Tibial artery (tissue), 4 donors: ENCODE measurements around the gene JMJD1C.

Source experiments
- DNase-seq, 2 donors: peaks; one replicate each; pipeline ENCODE4 v3.0.0-alpha.2; 2019
- H3K27ac ChIP-seq, 2 donors: fragments of 200-600 bp; sonication (generic) in 1 of 2; 1 replicate in 1 of 2; 2 replicates in 1 of 2; pipeline ENCODE4 v1.5.1; 2018 to 2019; ENCODE audit warnings: mild to moderate bottlenecking in 1 of 2
- H3K27me3 ChIP-seq, 2 donors: fragments of 200-600 bp; sonication (generic) in 1 of 2; one replicate each; pipeline versions ENCODE4 v1.5.1 to v1.6.0; 2016 to 2019
- H3K36me3 ChIP-seq, 3 donors: fragments of 200-600 bp; sonication (generic) in 2 of 3; one replicate each; pipeline ENCODE4 v1.5.1; 2016 to 2019; ENCODE audit warnings: mild to moderate bottlenecking in 2 of 3
- H3K4me1 ChIP-seq, 4 donors: fragments of 200-600 bp; sonication (generic) in 2 of 4; 1 replicate in 3 of 4; 2 replicates in 1 of 4; pipeline ENCODE4 v1.5.1; 2016 to 2019
- H3K4me3 ChIP-seq, 2 donors: fragments of 200-600 bp; sonication (generic) in 1 of 2; 1 replicate in 1 of 2; 2 replicates in 1 of 2; pipeline ENCODE4 v1.5.1; 2018 to 2019; ENCODE audit warnings: mild to moderate bottlenecking in 2 of 2
- H3K9me3 ChIP-seq, 3 donors: fragments of 200-600 bp; sonication (generic) in 1 of 3; one replicate each; pipeline ENCODE4 v1.5.1; 2016 to 2019
- CTCF ChIP-seq, 2 experiments: fragments of 200-600 bp in 1 of 2; fragments of 450-650 bp in 1 of 2; IDR thresholded peaks; one replicate each; pipeline ENCODE4 v1.5.1; 2017 to 2019; ENCODE audit warnings: antibody characterized with exemption in 2 of 2, mild to moderate bottlenecking in 1 of 2, moderate library complexity in 1 of 2
- intact Hi-C: fragments of 100-400 bp; cut with DNase I; formaldehyde crosslinking; loops from one replicate; pipeline ENCODE4 v1.15.0; 2023; ENCODE audit warnings: low total_unique reads

JMJD1C gene

GRCh38 chr10:63283093-63283492 is 182.7 kb downstream of the JMJD1C start:
- intact Hi-C loops: no loop called here
- no peak for TF ChIP-seq CTCF (IDR thresholded peaks at IDR 0.05)
- H3K4me1 ChIP-seq: peaks cover 0 to 10% (median 3%) of the 10 kb centered on the region in 4 donors
- DNase-seq: no peak
- H3K9me3 ChIP-seq: no peaks in the 10 kb centered on the region
- H3K27me3 ChIP-seq: no peaks in the 10 kb centered on the region
- no peak overlapping the region for H3K4me3 ChIP-seq
- no peaks in the 10 kb centered on the region for H3K36me3 ChIP-seq
- no peak overlapping the region for H3K27ac ChIP-seq

DNA sequence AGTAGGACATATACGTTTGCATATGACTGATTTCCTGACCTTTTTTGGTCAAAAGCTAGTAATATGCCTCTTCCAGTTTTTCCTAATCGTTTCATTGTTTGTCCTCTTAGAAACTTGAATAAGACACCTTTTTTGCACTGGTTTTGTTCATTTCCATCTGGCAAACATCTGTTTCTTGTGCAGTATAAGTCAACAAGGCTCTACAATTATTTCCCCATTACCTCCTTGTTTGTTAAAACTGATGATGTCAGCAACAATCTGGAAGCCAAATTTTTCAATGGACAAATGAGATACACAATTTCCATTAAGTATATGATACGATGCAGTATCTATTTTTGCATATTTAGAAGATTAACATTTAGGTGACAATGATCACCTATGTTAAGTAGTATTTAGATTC is 183.8 kb downstream of the JMJD1C start:
- Histone ChIP-seq H3K9me3 (no peaks in the 10 kb centered on the region), H3K36me3 (no peaks in the 10 kb centered on the region), H3K4me1 (peaks cover 0 to 10% (median 3%) of the 10 kb centered on the region in 4 donors), H3K27ac (no peak overlapping the region), H3K27me3 (no peaks in the 10 kb centered on the region), H3K4me3 (no peak overlapping the region)
- intact Hi-C loops: no loop called here
- no peak for TF ChIP-seq CTCF (IDR thresholded peaks at IDR 0.05)
- no peak for DNase-seq

- H3K4me1 ChIP-seq: peaks cover 0 to under 1% (median 0%) of the 10 kb centered on the region in 4 donors
- intact Hi-C loops: no loop called here
- no peaks in the 10 kb centered on the region for H3K9me3 ChIP-seq
- H3K36me3 ChIP-seq: no peaks in the 10 kb centered on the region
- DNase-seq: no peak
- no peak for TF ChIP-seq CTCF (IDR thresholded peaks at IDR 0.05)
- H3K4me3 ChIP-seq: no peak overlapping the region
- no peak overlapping the region for H3K27ac ChIP-seq
- no peaks in the 10 kb centered on the region for H3K27me3 ChIP-seq
Observed at GRCh38 chr10:63280386-63280785, 185.4 kb downstream of the JMJD1C start.

- no peak overlapping the region for H3K4me3 ChIP-seq
- intact Hi-C loops: no loop called here
- no peaks in the 10 kb centered on the region for H3K36me3 ChIP-seq
Observed at GRCh38 chr10:63275094-63275493, 190.7 kb downstream of the JMJD1C start.

GRCh38 chr10:63273577-63273976 is 192.2 kb downstream of the JMJD1C start:
- peak overlapping the region in 1 of 2 donors; percentile 4 for H3K27ac ChIP-seq
- no peak for TF ChIP-seq CTCF (IDR thresholded peaks at IDR 0.05)
- intact Hi-C loops: no loop called here

More at GRCh38 chr10:63275094-63275493, 190.7 kb downstream of the JMJD1C start:
- no peak overlapping the region for H3K27ac ChIP-seq
- H3K4me1 ChIP-seq: peaks cover 0 to 19% (median 0%) of the 10 kb centered on the region in 4 donors
- H3K9me3 ChIP-seq: no peaks in the 10 kb centered on the region
- no peak for TF ChIP-seq CTCF (IDR thresholded peaks at IDR 0.05)
- DNase-seq: no peak
- H3K27me3 ChIP-seq: no peaks in the 10 kb centered on the region

More at GRCh38 chr10:63273577-63273976, 192.2 kb downstream of the JMJD1C start:
- Histone ChIP-seq H3K27me3 (no peaks in the 10 kb centered on the region), H3K36me3 (no peaks in the 10 kb centered on the region), H3K4me1 (peaks cover 0 to 19% (median 1%) of the 10 kb centered on the region in 4 donors), H3K4me3 (no peak overlapping the region), H3K9me3 (no peaks in the 10 kb centered on the region)
- no peak for DNase-seq
